Stimulated activated CD8-positive, alpha-beta memory T cell treated with anti-CD3 and anti-CD28 coated beads, Interleukin-12 subunit alpha, Interleukin-12 subunit beta, amount 100 ng/mL, for 24 hours (primary cell): ENCODE measurements around the gene TMEM200A.

Source experiments
- DNase-seq: peaks from one replicate; pipeline ENCODE4 v3.0.0-alpha.2; 2020; ENCODE audit errors: extremely low read depth

The TMEM200A gene

GRCh38 chr6:130486417-130486816, 120.6 kb downstream of the TMEM200A start:
- DNase-seq, result no peak

GRCh38 chr6:130489514-130489913, 123.7 kb downstream of the TMEM200A start:
- no peak for DNase-seq
